OCI-LY3 (cell line): ENCODE measurements around the gene SLC27A4.

Source experiments
- H2AFZ ChIP-seq: fragments of 200-600, 300-600 bp; shearing (Covaris generic); 2 replicates; pipeline ENCODE4 v1.6.0; 2014; ENCODE audit warnings: antibody characterized with exemption, low read depth, low read length
- H3K27ac ChIP-seq: fragments of 200-600, 300-600 bp; sonication (generic); 2 replicates; pipeline ENCODE4 v1.5.1; 2014; ENCODE audit warnings: mild to moderate bottlenecking, low read length, moderate library complexity, mixed read lengths
- H3K27me3 ChIP-seq: fragments of 200-600, 300-600 bp; sonication (generic); 2 replicates; pipeline ENCODE4 v1.6.1; 2014; ENCODE audit warnings: low read depth, low read length, mixed read lengths
- H3K36me3 ChIP-seq: fragments of 200-600, 300-600 bp; sonication (generic); replicated peaks from 2 replicates; pipeline ENCODE3; 2014; ENCODE audit warnings: low read depth, low read length, mixed read lengths
- H3K4me1 ChIP-seq: fragments of 300-600, 200-600 bp; sonication (generic); 2 replicates; pipeline ENCODE4 v1.6.1; 2014; ENCODE audit warnings: low read length, mixed read lengths
- H3K4me2 ChIP-seq: fragments of 200-600, 300-600 bp; sonication (generic); 2 replicates; pipeline ENCODE4 v1.6.1; 2014; ENCODE audit warnings: low read length, mixed read lengths
- H3K4me3 ChIP-seq: fragments of 300-600, 200-600 bp; sonication (generic); 2 replicates; pipeline ENCODE4 v1.5.1; 2014; ENCODE audit warnings: antibody characterized with exemption, mild to moderate bottlenecking, low read length, moderate library complexity
- H3K79me2 ChIP-seq: fragments of 300-600, 200-600 bp; shearing (Covaris generic); 2 replicates; pipeline ENCODE4 v1.6.1; 2014; ENCODE audit warnings: mild to moderate bottlenecking, low read length, mixed read lengths
- H3K9ac ChIP-seq: fragments of 300-600, 200-600 bp; shearing (Covaris generic); 2 replicates; pipeline ENCODE4 v1.6.0; 2014; ENCODE audit warnings: mild to moderate bottlenecking, low read length, moderate library complexity
- H3K9me3 ChIP-seq: fragments of 200-600, 300-600 bp; shearing (Covaris generic); 2 replicates; pipeline ENCODE4 v1.6.1; 2014; ENCODE audit warnings: low read length, mixed read lengths; ENCODE audit not compliant: insufficient read depth
- H4K20me1 ChIP-seq: fragments of 200-600, 300-600 bp; sonication (generic); 2 replicates; pipeline ENCODE4 v1.6.1; 2016; ENCODE audit warnings: low read length, mixed read lengths; ENCODE audit not compliant: insufficient read depth
- EZH2phosphoT487 ChIP-seq: fragments of 200-600 bp; shearing (Covaris generic); IDR thresholded peaks from 2 replicates; pipeline ENCODE4 v1.6.1; 2018; ENCODE audit warnings: antibody characterized with exemption, mixed run types, low read depth
- TF ChIP-seq, protein P1 (sequence below): fragments of 200-600, 300-600 bp; sonication (generic); IDR thresholded peaks from 2 replicates; pipeline ENCODE4 v1.5.1; 2014; ENCODE audit warnings: antibody characterized with exemption, low read length, low read depth

Gene SLC27A4

DNA sequence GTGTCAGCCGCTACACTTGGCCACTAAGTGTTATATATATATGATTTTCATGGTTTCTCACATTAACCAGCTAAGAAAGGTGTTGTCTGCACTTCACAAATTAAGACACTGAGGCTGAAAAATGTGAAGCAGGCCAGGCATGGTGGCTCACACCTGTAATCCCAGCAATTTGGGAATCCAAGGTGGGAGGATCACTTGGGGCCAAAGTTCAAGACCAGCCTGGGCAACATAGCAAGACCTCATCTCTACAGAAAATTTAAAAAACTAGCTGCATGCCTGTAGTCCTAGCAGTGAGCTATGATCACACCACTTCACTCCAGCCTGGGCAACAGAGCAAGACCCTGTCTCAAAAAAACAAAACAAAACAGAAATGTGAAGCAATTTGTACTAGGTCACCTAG is 15.9 kb upstream of the SLC27A4 start:
- peaks cover 6% of the 10 kb centered on the region for H3K36me3 ChIP-seq
- TF ChIP-seq, protein P1, sequence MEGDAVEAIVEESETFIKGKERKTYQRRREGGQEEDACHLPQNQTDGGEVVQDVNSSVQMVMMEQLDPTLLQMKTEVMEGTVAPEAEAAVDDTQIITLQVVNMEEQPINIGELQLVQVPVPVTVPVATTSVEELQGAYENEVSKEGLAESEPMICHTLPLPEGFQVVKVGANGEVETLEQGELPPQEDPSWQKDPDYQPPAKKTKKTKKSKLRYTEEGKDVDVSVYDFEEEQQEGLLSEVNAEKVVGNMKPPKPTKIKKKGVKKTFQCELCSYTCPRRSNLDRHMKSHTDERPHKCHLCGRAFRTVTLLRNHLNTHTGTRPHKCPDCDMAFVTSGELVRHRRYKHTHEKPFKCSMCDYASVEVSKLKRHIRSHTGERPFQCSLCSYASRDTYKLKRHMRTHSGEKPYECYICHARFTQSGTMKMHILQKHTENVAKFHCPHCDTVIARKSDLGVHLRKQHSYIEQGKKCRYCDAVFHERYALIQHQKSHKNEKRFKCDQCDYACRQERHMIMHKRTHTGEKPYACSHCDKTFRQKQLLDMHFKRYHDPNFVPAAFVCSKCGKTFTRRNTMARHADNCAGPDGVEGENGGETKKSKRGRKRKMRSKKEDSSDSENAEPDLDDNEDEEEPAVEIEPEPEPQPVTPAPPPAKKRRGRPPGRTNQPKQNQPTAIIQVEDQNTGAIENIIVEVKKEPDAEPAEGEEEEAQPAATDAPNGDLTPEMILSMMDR, result no peak
- TF ChIP-seq EZH2phosphoT487, result no peak
- H3K9ac ChIP-seq, result no peak overlapping the region
- peaks cover 11% of the 10 kb centered on the region for H3K4me1 ChIP-seq
- H3K79me2 ChIP-seq, result peaks cover 37% of the 10 kb centered on the region
- no peak overlapping the region for H3K27ac ChIP-seq
- no peak overlapping the region for H3K4me3 ChIP-seq
- no peaks in the 10 kb centered on the region for H3K9me3 ChIP-seq
- H3K4me2 ChIP-seq, result no peak overlapping the region
- no peak overlapping the region for H2AFZ ChIP-seq
- H3K27me3 ChIP-seq, result no peaks in the 10 kb centered on the region
- no peaks in the 10 kb centered on the region for H4K20me1 ChIP-seq

DNA sequence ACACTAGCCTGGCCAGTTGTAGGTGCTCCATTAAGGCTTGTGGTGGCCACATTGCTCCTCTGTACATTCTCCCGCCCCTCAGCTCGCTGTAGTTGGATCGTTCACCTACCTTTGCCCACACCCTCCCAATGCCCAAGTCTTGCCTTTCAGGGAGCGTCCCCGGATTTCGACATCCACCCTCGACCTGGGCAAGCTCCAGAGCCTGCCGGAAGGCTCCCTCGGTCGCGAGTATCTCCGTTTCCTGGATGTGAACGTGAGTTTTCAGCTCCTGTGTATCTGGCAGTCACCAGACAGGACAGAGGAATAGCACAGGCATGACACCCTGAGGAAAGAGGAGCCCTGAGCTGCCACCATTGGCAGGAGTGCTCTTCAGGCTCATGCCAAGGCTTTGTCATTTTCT is 14.7 kb upstream of the SLC27A4 start:
- no peak overlapping the region for H3K9ac ChIP-seq
- H3K4me3 ChIP-seq, result no peak overlapping the region
- no peak overlapping the region for H2AFZ ChIP-seq
- peaks cover 11% of the 10 kb centered on the region for H3K4me1 ChIP-seq
- H4K20me1 ChIP-seq, result no peaks in the 10 kb centered on the region
- H3K36me3 ChIP-seq, result peaks cover 6% of the 10 kb centered on the region
- H3K79me2 ChIP-seq, result peaks cover 37% of the 10 kb centered on the region
- TF ChIP-seq EZH2phosphoT487, result no peak
- TF ChIP-seq, protein P1, result no peak
- H3K27ac ChIP-seq, result no peak overlapping the region
- no peaks in the 10 kb centered on the region for H3K27me3 ChIP-seq
- H3K4me2 ChIP-seq, result no peak overlapping the region
- H3K9me3 ChIP-seq, result no peaks in the 10 kb centered on the region

DNA sequence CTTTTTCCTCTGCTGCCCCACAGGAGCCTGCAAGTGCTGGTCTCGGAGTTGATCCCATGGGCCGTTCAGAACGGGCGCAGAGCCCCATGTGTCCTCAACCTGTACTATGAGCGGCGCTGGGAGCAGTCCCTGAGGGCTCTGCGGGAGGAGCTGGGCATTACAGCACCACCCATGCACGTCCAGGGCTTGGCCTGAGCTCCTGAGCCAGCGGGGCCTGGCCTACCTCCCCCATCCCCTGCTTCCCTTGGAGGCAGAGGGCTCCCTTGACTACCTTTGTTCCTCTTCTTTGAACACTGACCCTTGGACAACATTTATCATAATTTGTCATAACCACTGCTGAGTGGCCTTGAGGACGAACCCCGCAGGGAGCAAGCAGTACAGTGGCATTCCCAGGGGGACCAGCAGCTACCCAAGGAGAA is 6.9 kb upstream of the SLC27A4 start:
- Histone ChIP-seq H3K36me3 (no peaks in the 10 kb centered on the region), H3K9me3 (no peaks in the 10 kb centered on the region)

DNA sequence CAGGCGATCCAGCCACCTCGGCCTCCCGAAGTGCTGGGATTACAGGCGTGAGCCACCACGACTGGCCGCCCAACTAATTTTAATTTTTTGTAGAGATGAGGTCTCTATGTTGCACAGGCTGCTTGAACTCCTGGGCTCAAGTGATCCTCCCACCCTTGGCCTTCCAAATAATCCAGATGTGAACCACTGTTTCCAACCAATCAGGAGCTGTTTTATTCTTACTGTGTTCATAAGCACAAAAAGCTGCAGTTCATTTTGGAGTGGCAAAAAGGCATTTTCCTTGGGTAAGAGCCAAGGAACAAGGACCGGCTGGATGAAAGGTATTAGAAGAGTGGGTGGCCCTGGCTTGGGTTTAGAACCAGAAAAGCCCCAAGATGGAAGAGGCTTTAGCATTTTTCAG is 5.2 kb upstream of the SLC27A4 start:
- no peak overlapping the region for H3K4me2 ChIP-seq
- H4K20me1 ChIP-seq, result no peaks in the 10 kb centered on the region
- H3K9ac ChIP-seq, result no peak overlapping the region
- H3K27me3 ChIP-seq, result no peaks in the 10 kb centered on the region
- H3K4me1 ChIP-seq, result peaks cover 5% of the 10 kb centered on the region
- H3K36me3 ChIP-seq, result no peaks in the 10 kb centered on the region
- H3K9me3 ChIP-seq, result no peaks in the 10 kb centered on the region
- TF ChIP-seq EZH2phosphoT487, result no peak
- TF ChIP-seq, protein P1, result no peak
- no peak overlapping the region for H3K27ac ChIP-seq
- H3K79me2 ChIP-seq, result no peaks in the 10 kb centered on the region
- no peak overlapping the region for H3K4me3 ChIP-seq
- no peak overlapping the region for H2AFZ ChIP-seq

More for the DNA sequence above, 6.9 kb upstream of the SLC27A4 start:
- Histone ChIP-seq H3K4me3 (no peak overlapping the region), H2AFZ (no peak overlapping the region), H4K20me1 (no peaks in the 10 kb centered on the region), H3K27me3 (no peaks in the 10 kb centered on the region), H3K4me1 (no peaks in the 10 kb centered on the region), H3K27ac (no peak overlapping the region), H3K9ac (no peak overlapping the region), H3K79me2 (no peaks in the 10 kb centered on the region), H3K4me2 (no peak overlapping the region)
- TF ChIP-seq EZH2phosphoT487, result no peak
- TF ChIP-seq, protein P1, result no peak
